Measurements from ENCODE around the gene MAP3K15.

DNA sequence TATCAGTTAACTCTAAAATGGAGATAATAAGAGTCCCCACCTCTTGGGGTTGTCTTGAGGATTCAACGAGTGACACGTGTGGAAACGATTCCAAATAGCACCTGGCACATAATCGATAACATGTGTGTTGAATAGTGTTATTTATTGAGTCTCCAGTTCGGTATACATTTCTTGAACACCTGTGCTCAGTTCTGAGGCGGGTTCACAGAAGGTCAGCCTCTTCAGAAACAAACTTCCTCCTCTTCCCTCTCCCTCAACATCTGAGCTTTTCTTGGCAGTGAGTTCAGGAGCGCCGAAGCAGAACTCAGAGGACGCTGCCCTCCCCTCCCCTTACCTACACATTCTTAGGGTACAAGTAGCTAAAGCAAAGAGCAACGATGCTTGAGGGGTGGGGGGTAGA, 170.6 kb downstream of the MAP3K15 start:
- no peak for TF ChIP-seq CTCF (IDR thresholded peaks at IDR 0.05; ENCODE audit: poor library complexity)
- no peak for TF ChIP-seq EZH2phosphoT487 (IDR thresholded peaks at IDR 0.05; ENCODE audit: low read depth, severe bottlenecking, unreplicated experiment)
